ENCODE results near the gene GRAMD2A. TPM values are rescaled to one million over a fixed set of nuclear protein-coding genes. Genes with fewer than 3 reads are reported as not detected.
A peak's percentile ranks its signal among the peaks of the same experiment; 100 is the strongest.

GRAMD2A gene
- total RNA-seq, 4 donors from 2014 or later: 3.6 to 13.1 (median 9.0) TPM

- no peak for TF ChIP-seq POLR2AphosphoS5 (IDR thresholded peaks at IDR 0.05)
- no peak for TF ChIP-seq POLR2A (IDR thresholded peaks at IDR 0.05)
- no peak for TF ChIP-seq EP300 (IDR thresholded peaks at IDR 0.05)
- no peak for TF ChIP-seq CTCF (IDR thresholded peaks at IDR 0.05)
- Histone ChIP-seq H3K27ac (no peak overlapping the region), H3K4me3 (peak overlapping the region; percentile 37), H3K27me3 (no peaks in the 10 kb centered on the region), H3K9me3 (no peaks in the 10 kb centered on the region), H3K36me3 (no peaks in the 10 kb centered on the region), H3K4me1 (peaks cover 25% of the 10 kb centered on the region)
- WGBS: 22% methylated on average over 6 of the region's 34 CpGs
- DNase-seq (ENCODE audit: low spot score in 2 of 2): peak; percentile 61 to 66
These were observed 13.3 kb downstream of the GRAMD2A start for GRCh38 chr15:72184165-72184811.

DNA sequence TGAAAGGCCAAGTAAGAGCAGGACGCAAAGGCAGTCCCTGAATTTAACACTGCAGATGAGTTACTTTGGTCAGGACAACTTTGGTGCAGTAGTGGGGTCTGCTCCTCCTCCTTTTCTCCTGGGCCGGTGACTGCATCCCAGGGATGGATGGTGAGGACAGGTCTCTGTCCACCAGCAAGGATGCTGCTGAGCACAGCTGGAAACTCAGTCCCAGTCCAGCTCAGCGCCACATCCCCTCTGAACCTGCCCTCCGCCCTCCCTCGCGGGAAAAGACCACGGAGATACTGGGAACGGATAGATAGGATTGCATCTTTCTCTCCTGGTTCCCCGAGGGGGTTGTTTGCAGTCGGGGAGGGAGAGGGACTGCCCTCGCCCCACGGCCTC lies 13.8 kb downstream of the GRAMD2A start:
- H3K4me1 ChIP-seq: peaks cover 27% of the 10 kb centered on the region
- no peak for TF ChIP-seq EP300 (IDR thresholded peaks at IDR 0.05)
- TF ChIP-seq CTCF (IDR thresholded peaks at IDR 0.05): no peak
- no peak for TF ChIP-seq POLR2AphosphoS5 (IDR thresholded peaks at IDR 0.05)
- TF ChIP-seq POLR2A (IDR thresholded peaks at IDR 0.05): no peak
- H3K27ac ChIP-seq: no peak overlapping the region
- no peaks in the 10 kb centered on the region for H3K27me3 ChIP-seq
- H3K9me3 ChIP-seq: no peaks in the 10 kb centered on the region
- H3K36me3 ChIP-seq: no peaks in the 10 kb centered on the region
- WGBS: 29% methylated on average over 10 of the region's 12 CpGs
- peak; percentile 15 to 59 for DNase-seq (ENCODE audit: low spot score in 2 of 2)
- H3K4me3 ChIP-seq: peak overlapping the region; percentile 37

GRCh38 chr15:72182673-72183072 lies 14.9 kb downstream of the GRAMD2A start:
- no peak overlapping the region for H3K27ac ChIP-seq
- 75% methylated on average over 3 of the region's 3 CpGs for WGBS
- TF ChIP-seq POLR2A (IDR thresholded peaks at IDR 0.05): no peak
- no peak for TF ChIP-seq CTCF (IDR thresholded peaks at IDR 0.05)
- TF ChIP-seq EP300 (IDR thresholded peaks at IDR 0.05): no peak
- H3K36me3 ChIP-seq: no peaks in the 10 kb centered on the region
- H3K4me3 ChIP-seq: no peak overlapping the region
- H3K4me1 ChIP-seq: peaks cover 27% of the 10 kb centered on the region
- no peaks in the 10 kb centered on the region for H3K9me3 ChIP-seq
- no peaks in the 10 kb centered on the region for H3K27me3 ChIP-seq
- no peak for DNase-seq (ENCODE audit: low spot score in 2 of 2)

DNA sequence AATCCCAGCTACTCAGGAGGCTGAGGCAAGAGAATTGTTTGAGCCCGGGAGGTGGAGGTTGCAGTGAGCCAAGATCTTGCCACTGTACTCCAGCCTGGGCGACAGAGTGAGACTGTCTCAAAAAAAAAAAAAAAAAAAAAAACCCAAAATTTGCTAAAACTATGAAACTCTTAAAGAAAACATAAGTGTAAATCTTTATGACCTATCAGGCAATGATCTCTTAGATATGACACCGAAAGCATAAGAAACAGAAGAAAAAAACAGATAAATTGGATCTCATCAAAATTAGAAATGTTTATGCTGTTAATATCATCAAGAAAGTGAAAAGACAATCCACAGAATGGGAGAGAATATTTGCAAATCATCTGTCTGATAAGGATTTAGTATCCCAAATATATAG lies 15.3 kb downstream of the GRAMD2A start:
- Histone ChIP-seq H3K4me1 (peaks cover 27% of the 10 kb centered on the region), H3K27me3 (no peaks in the 10 kb centered on the region), H3K4me3 (no peak overlapping the region), H3K9me3 (no peaks in the 10 kb centered on the region), H3K36me3 (no peaks in the 10 kb centered on the region), H3K27ac (no peak overlapping the region)
- 82% methylated on average over 3 of the region's 3 CpGs for WGBS
- TF ChIP-seq EP300 (IDR thresholded peaks at IDR 0.05): no peak
- TF ChIP-seq POLR2AphosphoS5 (IDR thresholded peaks at IDR 0.05): no peak
- TF ChIP-seq CTCF (IDR thresholded peaks at IDR 0.05): no peak
- TF ChIP-seq POLR2A (IDR thresholded peaks at IDR 0.05): no peak
- no peak for DNase-seq (ENCODE audit: low spot score in 2 of 2)

- Histone ChIP-seq H3K4me3 (no peak overlapping the region), H3K36me3 (no peaks in the 10 kb centered on the region)
- no peak for DNase-seq (ENCODE audit: low spot score in 2 of 2)
These were observed 16.7 kb downstream of the GRAMD2A start for GRCh38 chr15:72180761-72181324.

More at GRCh38 chr15:72180761-72181324, 16.7 kb downstream of the GRAMD2A start:
- no peaks in the 10 kb centered on the region for H3K9me3 ChIP-seq
- no peak overlapping the region for H3K27ac ChIP-seq
- WGBS: 88% methylated on average over 5 of the region's 5 CpGs
- no peak for TF ChIP-seq CTCF (IDR thresholded peaks at IDR 0.05)
- TF ChIP-seq POLR2AphosphoS5 (IDR thresholded peaks at IDR 0.05): no peak
- no peak for TF ChIP-seq POLR2A (IDR thresholded peaks at IDR 0.05)
- TF ChIP-seq EP300 (IDR thresholded peaks at IDR 0.05): no peak
- H3K4me1 ChIP-seq: peaks cover 33% of the 10 kb centered on the region
- H3K27me3 ChIP-seq: no peaks in the 10 kb centered on the region
